ENCODE measurements around the gene SPOPL. TPM values are rescaled to one million over a fixed set of nuclear protein-coding genes. Genes with fewer than 3 reads are reported as not detected.
A peak's percentile ranks its signal among the peaks of the same experiment; 100 is the strongest.
"Not testable (repeated sequence)": the region's sequence is repeated elsewhere in the genome, so short reads cannot be mapped to it uniquely, and the experiment has no call there.

Gene SPOPL
- total RNA-seq, 1 experiment from 2014 or later = 40.8 TPM

DNA sequence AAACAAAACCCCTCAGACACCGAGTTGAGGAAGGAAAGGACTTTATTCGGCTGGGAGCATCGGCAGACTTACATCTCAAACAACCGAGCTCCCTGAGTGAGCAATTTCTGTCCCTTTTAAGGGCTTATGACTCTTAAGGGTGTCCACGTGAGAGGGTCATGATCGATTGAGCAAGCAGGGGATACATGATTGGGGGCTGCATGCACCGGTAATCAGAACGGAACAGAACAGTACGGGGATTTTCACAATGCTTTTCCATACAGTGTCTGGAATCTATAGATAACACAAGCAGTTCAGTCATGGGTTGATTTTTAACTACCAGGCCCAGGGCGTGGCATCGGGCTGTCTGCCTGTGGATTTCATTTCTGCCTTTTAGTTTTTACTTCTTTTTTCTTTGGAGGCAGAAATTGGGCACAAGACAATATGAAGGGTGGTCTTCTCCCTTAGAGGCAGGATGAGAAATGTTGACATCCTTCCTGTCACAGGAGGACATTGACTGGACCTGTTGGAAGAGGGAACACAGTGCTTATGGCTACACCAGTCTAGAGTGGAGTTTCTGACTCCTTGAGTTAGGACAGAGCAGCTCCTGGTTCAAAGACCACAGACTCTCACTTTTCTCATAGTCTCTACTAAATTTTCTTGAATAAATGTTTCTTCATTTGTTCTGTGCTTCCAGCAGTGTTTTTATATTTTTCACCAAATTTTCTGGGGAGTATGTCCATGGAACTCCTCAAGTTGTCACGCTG, 35.8 kb downstream of the SPOPL start:
- TF ChIP-seq, protein P1, sequence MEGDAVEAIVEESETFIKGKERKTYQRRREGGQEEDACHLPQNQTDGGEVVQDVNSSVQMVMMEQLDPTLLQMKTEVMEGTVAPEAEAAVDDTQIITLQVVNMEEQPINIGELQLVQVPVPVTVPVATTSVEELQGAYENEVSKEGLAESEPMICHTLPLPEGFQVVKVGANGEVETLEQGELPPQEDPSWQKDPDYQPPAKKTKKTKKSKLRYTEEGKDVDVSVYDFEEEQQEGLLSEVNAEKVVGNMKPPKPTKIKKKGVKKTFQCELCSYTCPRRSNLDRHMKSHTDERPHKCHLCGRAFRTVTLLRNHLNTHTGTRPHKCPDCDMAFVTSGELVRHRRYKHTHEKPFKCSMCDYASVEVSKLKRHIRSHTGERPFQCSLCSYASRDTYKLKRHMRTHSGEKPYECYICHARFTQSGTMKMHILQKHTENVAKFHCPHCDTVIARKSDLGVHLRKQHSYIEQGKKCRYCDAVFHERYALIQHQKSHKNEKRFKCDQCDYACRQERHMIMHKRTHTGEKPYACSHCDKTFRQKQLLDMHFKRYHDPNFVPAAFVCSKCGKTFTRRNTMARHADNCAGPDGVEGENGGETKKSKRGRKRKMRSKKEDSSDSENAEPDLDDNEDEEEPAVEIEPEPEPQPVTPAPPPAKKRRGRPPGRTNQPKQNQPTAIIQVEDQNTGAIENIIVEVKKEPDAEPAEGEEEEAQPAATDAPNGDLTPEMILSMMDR (IDR thresholded peaks at IDR 0.05; ENCODE audit: unreplicated experiment) = no peak
- no peaks in the 10 kb centered on the region for H3K36me3 Mint-ChIP-seq (ENCODE audit: insufficient read depth, unreplicated experiment)
- H3K27me3 Mint-ChIP-seq (ENCODE audit: unreplicated experiment) = no peaks in the 10 kb centered on the region
- H3K4me3 Mint-ChIP-seq (ENCODE audit: low read depth, unreplicated experiment) = peak overlapping the region; percentile 17
- H3K9me3 Mint-ChIP-seq (ENCODE audit: low read depth, unreplicated experiment) = peaks cover 9% of the 10 kb centered on the region
- H3K4me1 Mint-ChIP-seq (ENCODE audit: low read depth, unreplicated experiment) = peaks cover 20% of the 10 kb centered on the region
- intact Hi-C loops (cut with micrococcal nuclease; ENCODE audit: unreplicated experiment) = no loop called here
- BruUV-seq (replicated peaks) = no TSS peak
- DNase-seq = peak; percentile 10
- CTCF ChIA-PET = no interaction called here
- peak overlapping the region; percentile 44 for H3K27ac Mint-ChIP-seq (ENCODE audit: unreplicated experiment)

DNA sequence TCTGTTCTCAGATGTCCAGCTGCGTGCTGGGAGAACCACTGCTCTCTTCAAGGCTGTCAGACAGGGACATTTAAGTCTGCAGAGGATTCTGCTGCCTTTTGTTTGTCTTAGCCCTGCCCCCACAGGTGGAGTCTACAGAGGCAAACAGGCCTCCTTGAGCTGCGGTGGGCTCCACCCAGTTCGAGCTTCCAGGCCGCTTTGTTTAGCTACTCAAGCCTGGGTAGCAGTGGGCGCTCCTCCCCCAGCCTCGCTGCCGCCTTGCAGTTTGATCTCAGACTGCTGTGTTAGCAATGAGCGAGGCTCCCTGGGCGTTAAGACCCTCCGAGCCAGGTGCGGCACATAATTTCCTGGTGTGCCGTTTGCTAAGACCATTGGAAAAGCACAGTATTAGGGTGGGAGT, 42.6 kb downstream of the SPOPL start:
- CTCF ChIA-PET; H3K36me3 Mint-ChIP-seq (ENCODE audit: insufficient read depth, unreplicated experiment); intact Hi-C loops (cut with micrococcal nuclease; ENCODE audit: unreplicated experiment): not testable (repeated sequence)

DNA sequence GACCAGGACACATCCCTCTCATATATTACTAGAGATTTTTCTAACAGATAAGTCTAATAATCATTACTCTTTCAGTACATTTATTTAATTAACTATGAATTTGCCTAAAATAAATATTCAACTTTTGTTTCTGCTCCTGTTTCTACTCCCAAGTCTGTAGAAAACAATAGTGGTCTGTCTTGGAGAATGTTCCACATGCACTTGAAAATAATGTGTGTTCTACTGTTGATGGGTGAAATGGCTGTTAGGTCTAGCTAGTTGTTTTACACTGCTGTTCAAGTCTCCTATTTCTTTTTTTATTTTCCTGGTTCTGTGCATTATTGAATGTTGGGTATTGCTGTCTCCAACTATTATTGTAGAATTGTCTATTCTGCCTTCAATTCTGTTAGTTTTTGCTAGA, 47.2 kb downstream of the SPOPL start:
- no peaks in the 10 kb centered on the region for H3K36me3 Mint-ChIP-seq (ENCODE audit: insufficient read depth, unreplicated experiment)
- DNase-seq = no peak
- BruUV-seq (replicated peaks) = no TSS peak
- no peak overlapping the region for H3K4me3 Mint-ChIP-seq (ENCODE audit: low read depth, unreplicated experiment)
- no peak overlapping the region for H3K27ac Mint-ChIP-seq (ENCODE audit: unreplicated experiment)
- intact Hi-C loops (cut with micrococcal nuclease; ENCODE audit: unreplicated experiment) = no loop called here
- no peaks in the 10 kb centered on the region for H3K9me3 Mint-ChIP-seq (ENCODE audit: low read depth, unreplicated experiment)
- H3K4me1 Mint-ChIP-seq (ENCODE audit: low read depth, unreplicated experiment) = peaks cover 14% of the 10 kb centered on the region
- CTCF ChIA-PET = no interaction called here
- H3K27me3 Mint-ChIP-seq (ENCODE audit: unreplicated experiment) = no peaks in the 10 kb centered on the region
- TF ChIP-seq, protein P1 (IDR thresholded peaks at IDR 0.05; ENCODE audit: unreplicated experiment) = no peak

More for the DNA sequence above, 42.6 kb downstream of the SPOPL start:
- H3K9me3 Mint-ChIP-seq (ENCODE audit: low read depth, unreplicated experiment); DNase-seq; BruUV-seq (replicated peaks); H3K4me3 Mint-ChIP-seq (ENCODE audit: low read depth, unreplicated experiment); H3K27me3 Mint-ChIP-seq (ENCODE audit: unreplicated experiment); H3K27ac Mint-ChIP-seq (ENCODE audit: unreplicated experiment): not testable (repeated sequence)
- peaks cover 12% of the 10 kb centered on the region for H3K4me1 Mint-ChIP-seq (ENCODE audit: low read depth, unreplicated experiment)

DNA sequence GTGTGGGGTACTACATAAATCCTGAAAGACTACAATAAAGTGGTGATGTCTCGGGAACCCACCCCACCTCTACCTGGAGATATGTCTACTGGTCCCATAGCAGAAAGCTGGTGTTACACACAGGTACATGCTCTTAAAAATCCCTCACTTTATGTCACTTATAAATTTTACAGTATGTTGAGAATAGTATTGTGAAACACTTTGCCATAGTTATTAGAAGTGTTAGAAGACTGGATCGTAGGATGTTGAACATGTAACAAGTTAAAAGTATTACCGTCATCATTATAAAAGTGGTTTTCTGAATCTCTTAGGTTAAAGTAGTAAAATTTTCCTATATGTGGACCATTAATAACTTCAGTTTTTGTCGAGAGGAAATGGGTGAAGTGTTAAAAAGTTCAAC, 48.6 kb downstream of the SPOPL start:
- Mint-ChIP-seq H3K27ac (ENCODE audit: unreplicated experiment) (no peak overlapping the region), H3K4me1 (ENCODE audit: low read depth, unreplicated experiment) (peaks cover 9% of the 10 kb centered on the region), H3K27me3 (ENCODE audit: unreplicated experiment) (no peaks in the 10 kb centered on the region), H3K9me3 (ENCODE audit: low read depth, unreplicated experiment) (no peaks in the 10 kb centered on the region), H3K36me3 (ENCODE audit: insufficient read depth, unreplicated experiment) (peaks cover 8% of the 10 kb centered on the region), H3K4me3 (ENCODE audit: low read depth, unreplicated experiment) (no peak overlapping the region)
- CTCF ChIA-PET = no interaction called here
- BruUV-seq (replicated peaks) = no TSS peak
- TF ChIP-seq, protein P1 (IDR thresholded peaks at IDR 0.05; ENCODE audit: unreplicated experiment) = no peak
- intact Hi-C loops (cut with micrococcal nuclease; ENCODE audit: unreplicated experiment) = no loop called here
- no peak for DNase-seq

DNA sequence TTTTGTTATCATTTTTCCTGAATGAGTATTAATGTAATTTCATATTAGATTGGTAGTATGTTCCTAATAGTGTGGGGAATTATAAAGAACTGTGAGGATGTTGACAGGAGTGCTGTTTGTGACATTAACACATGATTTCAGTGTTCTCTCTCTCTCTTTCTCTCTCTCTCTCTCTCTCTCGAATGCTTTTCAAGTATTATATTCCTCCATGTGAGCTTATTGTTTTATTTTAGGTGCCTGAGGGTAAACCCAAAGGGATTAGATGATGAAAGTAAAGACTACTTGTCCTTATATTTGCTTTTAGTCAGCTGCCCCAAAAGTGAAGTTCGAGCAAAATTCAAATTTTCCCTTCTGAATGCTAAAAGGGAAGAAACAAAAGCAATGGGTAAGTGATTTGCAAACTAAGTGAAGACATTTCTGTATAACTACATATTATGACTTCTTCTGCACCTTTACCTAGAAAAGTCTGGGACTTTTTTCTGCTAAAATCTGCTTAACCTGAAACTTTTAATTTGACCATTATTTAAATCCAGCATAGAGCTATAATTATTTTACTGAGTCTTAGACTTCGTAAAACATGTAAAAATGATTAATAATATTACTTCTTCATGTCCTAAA, 49.2 kb downstream of the SPOPL start:
- intact Hi-C loops (cut with micrococcal nuclease; ENCODE audit: unreplicated experiment) = no loop called here
- no peak overlapping the region for H3K4me3 Mint-ChIP-seq (ENCODE audit: low read depth, unreplicated experiment)
- H3K9me3 Mint-ChIP-seq (ENCODE audit: low read depth, unreplicated experiment) = no peaks in the 10 kb centered on the region
- H3K27ac Mint-ChIP-seq (ENCODE audit: unreplicated experiment) = no peak overlapping the region
- H3K4me1 Mint-ChIP-seq (ENCODE audit: low read depth, unreplicated experiment) = peaks cover 9% of the 10 kb centered on the region
- H3K36me3 Mint-ChIP-seq (ENCODE audit: insufficient read depth, unreplicated experiment) = peaks cover 8% of the 10 kb centered on the region
- no peaks in the 10 kb centered on the region for H3K27me3 Mint-ChIP-seq (ENCODE audit: unreplicated experiment)
- CTCF ChIA-PET = no interaction called here
- TF ChIP-seq, protein P1 (IDR thresholded peaks at IDR 0.05; ENCODE audit: unreplicated experiment) = no peak
- no peak for DNase-seq
- BruUV-seq (replicated peaks) = no TSS peak

All from Calu3 (cell line).